Activated CD4-positive, alpha-beta T cell treated with anti-CD3 and anti-CD28 coated beads, Interleukin-2, amount 10 ng/mL, durations not matched to agents 7 days and 5 days (primary cell): ENCODE measurements around the gene IZUMO3. TPM values are rescaled to one million over a fixed set of nuclear protein-coding genes. Genes with fewer than 3 reads are reported as not detected.
"Not testable (repeated sequence)": the region's sequence is repeated elsewhere in the genome, so short reads cannot be mapped to it uniquely, and the experiment has no call there.

Experiments used
- CTCF ChIA-PET: fragments of 350-600 bp; sonication (Branson Sonifier 250); formaldehyde crosslinking; loops from one replicate; lab custom pipeline; 2021; ENCODE audit warnings: antibody characterized with exemption; lab: Charles Lee
- POLR2A ChIA-PET: fragments of 350-600 bp; sonication (Branson Sonifier 250); formaldehyde crosslinking; loops from one replicate; lab custom pipeline; 2021; ENCODE audit warnings: antibody characterized with exemption; lab: Charles Lee
- DNase-seq: peaks from one replicate; pipeline ENCODE4 v3.0.0-alpha.2; 2020
- H3K27ac Mint-ChIP-seq: one replicate; pipeline ENCODE4 v1.8.0; 2021; ENCODE audit warnings: mild to moderate bottlenecking, moderate library complexity, mixed read lengths
- H3K27me3 Mint-ChIP-seq: one replicate; pipeline ENCODE4 v1.8.0; 2021; ENCODE audit warnings: mixed read lengths
- H3K36me3 Mint-ChIP-seq: one replicate; pipeline ENCODE4 v1.8.0; 2021; ENCODE audit warnings: low read depth, mixed read lengths
- H3K4me1 Mint-ChIP-seq: one replicate; pipeline ENCODE4 v1.8.0; 2021; ENCODE audit warnings: mixed read lengths
- H3K4me3 Mint-ChIP-seq: one replicate; pipeline ENCODE4 v1.8.0; 2021; ENCODE audit warnings: mild to moderate bottlenecking, moderate library complexity, mixed read lengths
- H3K9me3 Mint-ChIP-seq: one replicate; pipeline ENCODE4 v1.8.0; 2021; ENCODE audit warnings: mixed read lengths
- total RNA-seq, 2 experiments: library from RNA; stranded (reverse); gene quantifications; one replicate each; pipeline ENCODE4 v1.2.3, GENCODE V29; 2021

The IZUMO3 gene
- not detected for total RNA-seq

DNA sequence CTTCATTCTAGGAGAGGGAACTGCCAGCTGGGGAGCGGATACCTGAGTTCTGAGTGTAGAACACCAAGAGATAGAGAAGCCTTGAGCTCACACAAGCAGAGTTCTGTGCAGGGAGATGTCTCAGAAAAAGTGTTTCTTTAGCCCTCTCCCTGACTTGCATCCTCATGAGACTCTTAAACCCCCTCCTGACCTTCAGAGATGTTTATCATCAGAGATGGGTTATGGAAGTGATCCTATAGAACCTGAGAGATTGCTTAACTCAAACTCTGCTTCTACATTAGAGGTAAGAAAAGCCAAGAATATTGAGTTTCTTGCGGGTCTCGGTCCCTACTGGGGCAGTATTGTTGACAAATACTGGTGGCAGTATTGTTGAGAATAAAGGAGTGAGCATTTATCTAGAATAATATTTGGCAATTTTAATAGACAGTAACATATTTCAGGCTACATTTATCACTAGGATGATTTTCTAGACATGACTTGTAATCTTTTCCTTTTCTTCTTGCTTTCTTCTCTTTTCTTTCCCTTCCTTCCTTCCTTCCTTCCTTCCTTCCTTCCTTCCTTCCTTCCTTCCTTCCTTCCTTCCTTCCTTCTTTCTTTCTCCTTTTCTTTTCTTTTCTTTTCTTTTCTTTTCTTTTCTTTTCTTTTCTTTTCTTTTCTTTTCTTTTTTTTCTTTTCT lies at the start of gene IZUMO3:
IZUMO3 (minus strand) TSS at position 51 of the 676 bp plus-strand sequence. CDS start 248 bp downstream, outside the sequence.
- no peaks in the 10 kb centered on the region for H3K36me3 Mint-ChIP-seq
- CTCF ChIA-PET, result interaction anchor here (0.9 kb wide), 1 partner anchor 40 kb away, joined by 3 read pairs; no protein-coding TSS in a partner anchor
- no peak within 1 kb of the TSS for H3K27ac Mint-ChIP-seq
- no peaks in the 10 kb centered on the region for H3K27me3 Mint-ChIP-seq
- peaks cover 13% of the 10 kb centered on the region for H3K9me3 Mint-ChIP-seq
- no peak for DNase-seq
- H3K4me3 Mint-ChIP-seq, result no peak within 1 kb of the TSS
- H3K4me1 Mint-ChIP-seq, result no peaks in the 10 kb centered on the region
- POLR2A ChIA-PET, result no interaction called here

DNA sequence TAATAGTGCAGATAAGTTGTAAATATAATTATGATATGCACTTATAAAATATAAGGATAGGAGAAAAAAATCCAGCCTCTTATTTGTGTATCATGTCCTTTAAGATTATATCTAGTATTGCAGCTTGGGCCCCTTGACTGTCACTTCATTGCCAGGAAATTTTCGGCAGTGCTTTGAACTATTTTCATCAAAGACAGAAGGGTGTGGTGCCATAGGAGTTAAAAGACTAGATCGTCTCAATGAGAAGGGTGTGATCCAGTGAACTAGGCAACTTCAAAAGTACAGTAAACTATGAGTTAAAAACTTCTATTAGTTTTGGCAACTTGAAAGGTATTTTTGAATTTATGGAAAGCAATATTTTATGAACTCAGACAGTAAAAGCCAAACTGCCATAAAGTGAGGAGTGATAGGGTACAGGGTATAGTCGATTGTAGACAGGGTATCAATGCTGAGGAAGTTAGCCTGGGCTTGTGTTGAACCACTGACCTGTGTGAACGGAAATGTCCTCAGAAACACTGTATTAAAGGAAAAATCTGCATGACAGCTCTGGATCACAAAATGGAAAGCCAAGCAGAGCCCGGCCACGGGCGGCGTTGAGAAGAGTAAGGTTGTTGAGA lies 48.6 kb upstream of the IZUMO3 start:
- Mint-ChIP-seq H3K27ac (no peak overlapping the region), H3K27me3 (no peaks in the 10 kb centered on the region)

GRCh38 chr9:24590432-24590831 lies 44.7 kb upstream of the IZUMO3 start:
- H3K4me3 Mint-ChIP-seq, result no peak overlapping the region
- no peaks in the 10 kb centered on the region for H3K4me1 Mint-ChIP-seq
- peaks cover 3% of the 10 kb centered on the region for H3K9me3 Mint-ChIP-seq
- ChIA-PET CTCF (no interaction called here), POLR2A (no interaction called here)
- no peaks in the 10 kb centered on the region for H3K36me3 Mint-ChIP-seq
- no peaks in the 10 kb centered on the region for H3K27me3 Mint-ChIP-seq
- DNase-seq, result no peak
- no peak overlapping the region for H3K27ac Mint-ChIP-seq

More for the DNA sequence above, 48.6 kb upstream of the IZUMO3 start:
- POLR2A ChIA-PET, result no interaction called here
- no peaks in the 10 kb centered on the region for H3K9me3 Mint-ChIP-seq
- no peaks in the 10 kb centered on the region for H3K36me3 Mint-ChIP-seq
- no peaks in the 10 kb centered on the region for H3K4me1 Mint-ChIP-seq
- CTCF ChIA-PET, result no interaction called here
- DNase-seq, result no peak
- no peak overlapping the region for H3K4me3 Mint-ChIP-seq

DNA sequence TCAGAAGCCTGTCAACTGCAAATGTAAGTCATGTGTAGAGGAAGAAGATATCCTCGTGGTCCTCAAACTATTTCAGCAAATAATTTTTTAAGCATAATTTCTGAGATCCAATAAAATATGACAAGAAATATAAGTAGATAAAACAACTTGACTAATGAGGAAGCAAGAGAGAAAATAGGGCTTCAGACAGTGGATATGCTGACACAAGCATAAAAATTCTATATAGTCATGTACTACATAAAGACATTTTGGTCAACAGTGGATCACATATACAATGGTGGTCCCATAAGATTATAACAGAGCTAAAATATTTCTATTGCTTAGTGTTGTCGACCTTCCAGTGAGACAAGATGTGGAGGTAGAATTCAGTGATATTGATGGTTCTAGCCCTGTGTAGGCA lies 42.2 kb upstream of the IZUMO3 start:
- Mint-ChIP-seq H3K9me3 (peaks cover 3% of the 10 kb centered on the region), H3K36me3 (no peaks in the 10 kb centered on the region), H3K4me1 (no peaks in the 10 kb centered on the region), H3K27ac (no peak overlapping the region), H3K4me3 (no peak overlapping the region), H3K27me3 (no peaks in the 10 kb centered on the region)
- ChIA-PET POLR2A (no interaction called here), CTCF (interaction anchor here (0.8 kb wide), 1 partner anchor 22 kb away, joined by 3 read pairs; no protein-coding TSS in a partner anchor)
- DNase-seq, result no peak

DNA sequence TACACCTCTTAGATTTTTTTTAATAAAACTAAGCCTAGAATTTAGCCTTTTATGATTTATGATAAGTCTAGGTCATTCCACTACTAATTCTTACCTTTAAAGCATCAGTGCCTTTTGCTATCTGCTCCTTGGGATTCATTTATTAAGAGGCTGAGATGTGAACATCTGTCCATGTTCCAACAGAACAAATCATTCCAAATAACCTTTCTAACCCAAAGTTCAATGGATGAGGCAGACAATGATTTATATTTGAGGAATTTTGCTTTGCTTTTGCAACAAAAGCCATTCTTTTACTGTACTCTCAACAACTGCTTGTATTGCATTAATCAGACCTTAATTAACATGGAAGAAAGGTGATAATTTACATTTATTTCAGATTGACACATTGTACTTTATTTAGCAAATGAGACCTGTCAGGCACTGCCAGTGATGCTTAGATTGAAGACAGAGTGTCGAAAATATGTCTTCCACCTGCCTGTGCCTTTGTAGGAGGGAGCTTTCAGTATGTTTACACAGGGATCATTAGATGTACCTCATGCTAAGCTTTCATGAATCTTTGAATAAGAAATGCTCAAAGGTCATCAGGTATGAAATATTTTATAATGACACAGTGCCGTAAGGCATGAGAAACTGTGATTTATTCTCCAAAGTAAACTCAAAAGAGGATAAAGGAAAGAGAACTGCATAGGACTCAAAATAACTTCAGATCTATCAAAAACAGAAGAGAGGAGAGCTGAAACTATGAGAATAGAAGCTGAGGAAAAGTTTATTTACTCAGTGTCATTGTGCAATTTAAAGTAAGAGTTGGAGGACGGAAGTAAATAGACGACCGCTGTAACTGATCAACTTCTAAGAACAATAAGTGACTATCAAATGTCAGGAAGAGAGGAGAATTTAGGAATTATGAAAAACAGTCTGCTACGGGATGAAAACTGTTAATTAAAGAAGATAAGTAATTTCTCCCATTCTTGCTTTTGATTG lies 36.7 kb upstream of the IZUMO3 start:
- DNase-seq, result no peak
- Mint-ChIP-seq H3K27me3 (no peaks in the 10 kb centered on the region), H3K9me3 (peaks cover 17% of the 10 kb centered on the region), H3K27ac (no peak overlapping the region), H3K36me3 (no peaks in the 10 kb centered on the region), H3K4me3 (no peak overlapping the region), H3K4me1 (no peaks in the 10 kb centered on the region)
- ChIA-PET POLR2A (no interaction called here), CTCF (no interaction called here)

- H3K27ac Mint-ChIP-seq, H3K36me3 Mint-ChIP-seq, CTCF ChIA-PET, H3K4me1 Mint-ChIP-seq, POLR2A ChIA-PET, DNase-seq, H3K4me3 Mint-ChIP-seq, H3K27me3 Mint-ChIP-seq: not testable (repeated sequence)
- peaks cover 14% of the 10 kb centered on the region for H3K9me3 Mint-ChIP-seq
Observed at GRCh38 chr9:24580005-24580404, 34.3 kb upstream of the IZUMO3 start.

DNA sequence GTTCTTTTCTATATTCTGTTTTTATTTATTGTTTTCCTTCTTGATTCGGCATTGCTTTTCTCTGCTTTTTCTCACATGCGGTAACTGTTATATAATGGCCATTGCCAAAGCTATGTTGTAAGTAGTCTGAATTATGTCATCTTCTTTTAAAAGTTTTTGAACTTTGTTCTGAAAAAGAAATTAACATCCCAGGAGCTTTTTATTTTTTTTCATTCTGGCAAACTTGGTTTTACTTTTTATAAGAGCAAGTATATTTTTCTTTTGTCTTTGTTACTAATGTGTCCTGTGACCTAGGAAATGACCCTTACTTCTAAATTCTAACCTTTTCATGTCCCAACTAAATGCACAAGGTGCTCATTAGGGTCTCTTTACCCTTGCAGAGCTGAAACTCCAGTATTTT lies 26.7 kb upstream of the IZUMO3 start:
- H3K4me1 Mint-ChIP-seq, result no peaks in the 10 kb centered on the region
- no peak overlapping the region for H3K27ac Mint-ChIP-seq
- POLR2A ChIA-PET, result no interaction called here
- H3K4me3 Mint-ChIP-seq, result no peak overlapping the region
- CTCF ChIA-PET, result no interaction called here
- H3K36me3 Mint-ChIP-seq, result no peaks in the 10 kb centered on the region
- peaks cover 8% of the 10 kb centered on the region for H3K9me3 Mint-ChIP-seq
- DNase-seq, result no peak
- no peaks in the 10 kb centered on the region for H3K27me3 Mint-ChIP-seq

GRCh38 chr9:24561957-24562356 lies 16.3 kb upstream of the IZUMO3 start:
- DNase-seq, result no peak
- Mint-ChIP-seq H3K4me3 (no peak overlapping the region), H3K27me3 (no peaks in the 10 kb centered on the region), H3K27ac (no peak overlapping the region), H3K9me3 (peaks cover 11% of the 10 kb centered on the region), H3K36me3 (no peaks in the 10 kb centered on the region), H3K4me1 (no peaks in the 10 kb centered on the region)
- POLR2A ChIA-PET, result no interaction called here
- CTCF ChIA-PET, result no interaction called here

DNA sequence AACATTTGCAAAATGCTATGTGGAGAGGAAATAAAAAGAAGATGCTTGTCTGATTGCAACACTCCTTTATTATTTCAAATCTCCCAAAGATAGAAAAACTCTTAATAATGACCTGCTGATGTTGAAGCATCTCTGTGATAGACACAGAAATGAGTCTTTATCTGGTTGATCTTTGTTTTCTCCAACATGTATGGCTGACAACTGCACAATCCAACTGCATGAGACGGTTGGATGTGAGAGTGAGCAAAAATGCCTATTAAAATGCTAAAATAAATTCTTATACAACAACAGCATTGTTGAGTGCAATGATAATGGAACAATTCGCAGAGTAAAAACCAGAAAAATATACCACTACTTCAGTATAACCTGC lies 7.5 kb upstream of the IZUMO3 start:
- ChIA-PET POLR2A (no interaction called here), CTCF (no interaction called here)
- no peaks in the 10 kb centered on the region for H3K36me3 Mint-ChIP-seq
- no peaks in the 10 kb centered on the region for H3K4me1 Mint-ChIP-seq
- no peak overlapping the region for H3K4me3 Mint-ChIP-seq
- H3K27me3 Mint-ChIP-seq, result no peaks in the 10 kb centered on the region
- no peak for DNase-seq
- no peak overlapping the region for H3K27ac Mint-ChIP-seq
- peaks cover 8% of the 10 kb centered on the region for H3K9me3 Mint-ChIP-seq

- no peak for DNase-seq
- H3K36me3 Mint-ChIP-seq, result no peaks in the 10 kb centered on the region
- no peak overlapping the region for H3K4me3 Mint-ChIP-seq
- H3K27ac Mint-ChIP-seq, result no peak overlapping the region
- H3K4me1 Mint-ChIP-seq, result no peaks in the 10 kb centered on the region
- POLR2A ChIA-PET, result no interaction called here
- CTCF ChIA-PET, result no interaction called here
- peaks cover 8% of the 10 kb centered on the region for H3K9me3 Mint-ChIP-seq
- no peaks in the 10 kb centered on the region for H3K27me3 Mint-ChIP-seq
Observed at GRCh38 chr9:24552526-24553182, 7.0 kb upstream of the IZUMO3 start.

DNA sequence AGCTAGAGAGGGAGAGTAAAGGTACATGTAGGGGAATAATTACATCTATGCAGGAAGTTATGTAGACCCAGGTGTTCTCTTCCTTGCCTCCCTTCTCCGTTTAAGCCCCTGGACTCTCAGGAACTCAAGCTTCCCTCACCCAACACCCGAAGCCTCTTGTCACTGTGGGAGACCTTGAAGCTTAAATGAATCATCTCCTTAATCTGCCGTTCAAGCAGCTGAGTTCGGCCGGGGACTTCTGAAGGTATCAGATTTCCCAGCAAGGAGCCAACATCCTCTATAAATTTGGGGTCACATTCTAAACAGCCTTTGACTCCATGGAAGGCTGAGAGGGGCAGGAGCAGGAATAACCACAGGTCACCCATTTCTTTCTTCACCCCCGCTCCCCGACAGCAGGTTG lies 412 bp downstream of the IZUMO3 start:
- H3K4me3 Mint-ChIP-seq, result no peak overlapping the region
- POLR2A ChIA-PET, result no interaction called here
- H3K27me3 Mint-ChIP-seq, result no peaks in the 10 kb centered on the region
- peaks cover 13% of the 10 kb centered on the region for H3K9me3 Mint-ChIP-seq
- no peak for DNase-seq
- CTCF ChIA-PET, result interaction anchor here (0.9 kb wide), 1 partner anchor 41 kb away, joined by 3 read pairs; no protein-coding TSS in a partner anchor
- H3K27ac Mint-ChIP-seq, result no peak overlapping the region
- H3K4me1 Mint-ChIP-seq, result no peaks in the 10 kb centered on the region
- H3K36me3 Mint-ChIP-seq, result no peaks in the 10 kb centered on the region

DNA sequence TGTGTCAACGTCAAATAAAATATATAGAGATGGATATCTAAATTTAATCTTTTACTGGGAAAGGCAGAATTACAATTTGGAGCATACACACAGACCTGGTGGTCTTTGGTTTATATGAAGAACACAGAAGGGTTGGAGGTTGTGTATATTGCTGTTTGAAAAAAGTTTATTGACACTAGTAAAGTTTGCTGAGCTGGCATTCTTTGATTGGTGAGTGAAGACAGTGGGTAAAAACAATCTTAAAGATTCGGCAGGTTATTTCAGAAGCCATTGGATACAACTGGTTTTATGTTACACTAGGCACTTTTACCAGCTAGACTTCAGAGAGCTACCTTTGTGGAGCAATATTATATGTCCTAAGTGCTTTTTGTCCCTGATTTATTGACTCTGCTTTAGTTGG lies 27.2 kb downstream of the IZUMO3 start:
- Mint-ChIP-seq H3K4me1 (no peaks in the 10 kb centered on the region), H3K36me3 (no peaks in the 10 kb centered on the region), H3K9me3 (peaks cover 9% of the 10 kb centered on the region), H3K27me3 (no peaks in the 10 kb centered on the region), H3K27ac (no peak overlapping the region), H3K4me3 (no peak overlapping the region)
- ChIA-PET CTCF (no interaction called here), POLR2A (no interaction called here)
- DNase-seq, result no peak
